ENCODE measurements around the gene FGR. TPM values are rescaled to one million over a fixed set of nuclear protein-coding genes. Genes with fewer than 3 reads are reported as not detected.

Gene FGR
- total and polyA plus RNA-seq, 2 of the 13 experiments (the other 11 are each of a cell fraction or from before 2014, with no cell fraction given) = not detected

GRCh38 chr1:27563591-27564471 is 71.2 kb downstream of the FGR start (continued):
- TF ChIP-seq TFDP1 (CRISPR knock-in tag; IDR thresholded peaks at IDR 0.05; ENCODE audit: borderline replicate concordance) = peak; percentile 96
- peak; percentile 85 for TF ChIP-seq MIXL1 (CRISPR knock-in tag; IDR thresholded peaks at IDR 0.05)
- TF ChIP-seq ZNF264 (CRISPR knock-in tag; IDR thresholded peaks at IDR 0.05) = peak; percentile 83
- TF ChIP-seq ARNT (IDR thresholded peaks at IDR 0.05) = no peak
- peak; percentile 96; the same call in 1 of the 2 replicates for TF ChIP-seq ZBTB34 (CRISPR knock-in tag; IDR thresholded peaks at IDR 0.05)
- no peak for TF ChIP-seq ZNF24 (IDR thresholded peaks at IDR 0.05)
- no peak for TF ChIP-seq ZBTB1 (CRISPR knock-in tag; IDR thresholded peaks at IDR 0.05; ENCODE audit: borderline replicate concordance)
- no peak for TF ChIP-seq ZNF142 (CRISPR knock-in tag; IDR thresholded peaks at IDR 0.05)
- TF ChIP-seq RFXAP (CRISPR knock-in tag; IDR thresholded peaks at IDR 0.05; ENCODE audit: borderline replicate concordance) = peak; percentile 95
- peak; percentile 87 for TF ChIP-seq HMG20A (CRISPR knock-in tag; IDR thresholded peaks at IDR 0.05; ENCODE audit: borderline replicate concordance)
- peak; percentile 55; the same call in 1 of the 2 replicates for TF ChIP-seq POLR2AphosphoS5 (IDR thresholded peaks at IDR 0.05; ENCODE audit: low read depth, low read length)
- no peak for TF ChIP-seq HMGA1 (CRISPR knock-in tag; conservative IDR thresholded peaks at IDR 0.05)
- no peak; the same call in 1 of the 2 replicates for TF ChIP-seq JUN (CRISPR knock-in tag; IDR thresholded peaks at IDR 0.05)
- peak; percentile 73 for TF ChIP-seq GABPB1 (CRISPR knock-in tag; IDR thresholded peaks at IDR 0.05)
- TF ChIP-seq ZNF124 (CRISPR knock-in tag; IDR thresholded peaks at IDR 0.05) = peak; percentile 95
- no peak for TF ChIP-seq JARID2 (CRISPR knock-in tag; IDR thresholded peaks at IDR 0.05; ENCODE audit: insufficient replicate concordance)
- TF ChIP-seq SMC3 (IDR thresholded peaks at IDR 0.05; ENCODE audit: low read length) = peak; percentile 5; the same call in 1 of the 2 replicates
- no peak for TF ChIP-seq HOXA9 (CRISPR knock-in tag; IDR thresholded peaks at IDR 0.05; ENCODE audit: borderline replicate concordance)
- peak; percentile 95; the same call in 1 of the 2 replicates for TF ChIP-seq ZBTB37 (CRISPR knock-in tag; IDR thresholded peaks at IDR 0.05)
- TF ChIP-seq ZFP82 (CRISPR knock-in tag; IDR thresholded peaks at IDR 0.05; ENCODE audit: borderline replicate concordance) = no peak
- TF ChIP-seq KLF16 (CRISPR knock-in tag; IDR thresholded peaks at IDR 0.05) = peak in 1 of 2 experiments; percentile 93; a peak in 2 of 4 replicates
